Gastroesophageal sphincter (tissue), 4 donors: ENCODE measurements around the gene MRPL42. TPM values are rescaled to one million over a fixed set of nuclear protein-coding genes. Genes with fewer than 3 reads are reported as not detected.

Source experiments
- ATAC-seq: fragments of 150-250 bp; one replicate; pipeline ENCODE4 v1.9.1; 2016; ENCODE audit warnings: mild to moderate bottlenecking, moderate library complexity
- H3K27ac ChIP-seq, 4 donors: fragments of 200-600 bp; sonication (generic) in 3 of 4; 1 replicate in 3 of 4; 2 replicates in 1 of 4; pipeline ENCODE4 v1.5.1; 2016 to 2019
- H3K27me3 ChIP-seq: fragments of 200-600 bp; sonication (generic); one replicate; pipeline ENCODE4 v1.5.1; 2019
- H3K36me3 ChIP-seq, 2 donors: fragments of 200-600 bp; sonication (generic); one replicate each; pipeline ENCODE4 v1.5.1; 2019; ENCODE audit warnings: control low read depth in 1 of 2
- H3K4me1 ChIP-seq, 3 donors: fragments of 200-600 bp; sonication (generic); 1 replicate in 2 of 3; 2 replicates in 1 of 3; pipeline ENCODE4 v1.5.1; 2016 to 2019; ENCODE audit warnings: control low read depth in 2 of 3
- H3K4me3 ChIP-seq, 2 donors: fragments of 200-600 bp; sonication (generic); one replicate each; pipeline ENCODE4 v1.5.1; 2019; ENCODE audit warnings: mild to moderate bottlenecking in 1 of 2, moderate library complexity in 1 of 2
- H3K9me3 ChIP-seq, 3 donors: fragments of 200-600 bp; sonication (generic); one replicate each; pipeline ENCODE4 v1.5.1; 2017 to 2019; ENCODE audit warnings: control low read depth in 2 of 3
- CTCF ChIP-seq, 4 experiments: fragments of 200-600 bp in 2 of 4; fragments of 450-650 bp in 2 of 4; sonication (generic) in 1 of 4; IDR thresholded peaks; one replicate each; pipeline ENCODE4 v1.5.1; 2017 to 2019; ENCODE audit warnings: antibody characterized with exemption in 4 of 4, mild to moderate bottlenecking in 2 of 4, moderate library complexity in 2 of 4
- EP300 ChIP-seq: sonication (generic); formaldehyde crosslinking; IDR thresholded peaks from one replicate; pipeline ENCODE4 v1.6.1; 2017; ENCODE audit warnings: antibody characterized with exemption, mild to moderate bottlenecking
- POLR2A ChIP-seq, 2 donors: fragments of 450-650 bp; IDR thresholded peaks; one replicate each; pipeline ENCODE4 v1.6.1; 2017; ENCODE audit warnings: antibody characterized with exemption in 2 of 2, mild to moderate bottlenecking in 2 of 2, moderate library complexity in 1 of 2
- POLR2AphosphoS5 ChIP-seq: sonication (generic); formaldehyde crosslinking; IDR thresholded peaks from one replicate; pipeline ENCODE4 v1.6.1; 2017; ENCODE audit warnings: antibody characterized with exemption
- WGBS, 2 donors: methylation state at CpG; one replicate each; pipeline ENCODE4 v1.1.5; 2018; ENCODE audit warnings: low coverage in 1 of 2; 5-methylcytosine and 5-hydroxymethylcytosine counted together
- total RNA-seq, 4 donors: library from RNA; depleted of rRNA; stranded (reverse); fragments of >200 nt; gene quantifications; one replicate each; pipeline ENCODE4 v1.1.0, GENCODE V29; 2016

Gene MRPL42
- total RNA-seq, 4 donors from 2014 or later: 40.3 to 52.9 (median 46.2) TPM

- Histone ChIP-seq H3K27me3 (peaks cover 6% of the 10 kb centered on the region), H3K4me1 (no peaks in the 10 kb centered on the region), H3K4me3 (no peak overlapping the region), H3K27ac (no peak overlapping the region), H3K36me3 (no peaks in the 10 kb centered on the region), H3K9me3 (no peaks in the 10 kb centered on the region)
- 66 to 85% methylated on average over 4 to 5 of the region's 5 CpGs for WGBS, 2 donors
- TF ChIP-seq POLR2AphosphoS5 (no peak), POLR2A (IDR thresholded peaks at IDR 0.05) (no peak), EP300 (no peak), CTCF (IDR thresholded peaks at IDR 0.05) (no peak)
- no peak for ATAC-seq
Measured at GRCh38 chr12:93453633-93454032, 13.7 kb upstream of the MRPL42 start.

GRCh38 chr12:93456077-93456476 is 11.2 kb upstream of the MRPL42 start:
- no peak for TF ChIP-seq EP300
- Histone ChIP-seq H3K4me3 (no peak overlapping the region), H3K36me3 (no peaks in the 10 kb centered on the region), H3K9me3 (no peaks in the 10 kb centered on the region), H3K4me1 (no peaks in the 10 kb centered on the region), H3K27ac (no peak overlapping the region), H3K27me3 (peaks cover 6% of the 10 kb centered on the region)
- WGBS, 2 donors: 64 to 77% methylated on average over 2 of the region's 2 CpGs
- ATAC-seq: no peak

- TF ChIP-seq POLR2A (IDR thresholded peaks at IDR 0.05) (no peak), POLR2AphosphoS5 (no peak), EP300 (no peak), CTCF (IDR thresholded peaks at IDR 0.05) (no peak)
- Histone ChIP-seq H3K9me3 (no peaks in the 10 kb centered on the region), H3K27ac (no peak overlapping the region), H3K36me3 (no peaks in the 10 kb centered on the region), H3K4me1 (no peaks in the 10 kb centered on the region), H3K27me3 (peaks cover 5% of the 10 kb centered on the region), H3K4me3 (no peak overlapping the region)
- WGBS, 2 donors: 82 to 100% methylated on average over 3 to 5 of the region's 5 CpGs
- ATAC-seq: no peak
Measured at GRCh38 chr12:93459097-93459496, 8.2 kb upstream of the MRPL42 start.

GRCh38 chr12:93460003-93460402 is 7.3 kb upstream of the MRPL42 start:
- no peak for ATAC-seq
- WGBS, 2 donors: 0 to 57% methylated on average over 1 to 5 of the region's 6 CpGs
- TF ChIP-seq POLR2AphosphoS5: no peak
- TF ChIP-seq CTCF (IDR thresholded peaks at IDR 0.05): no peak
- TF ChIP-seq EP300: no peak
- no peak for TF ChIP-seq POLR2A (IDR thresholded peaks at IDR 0.05)

DNA sequence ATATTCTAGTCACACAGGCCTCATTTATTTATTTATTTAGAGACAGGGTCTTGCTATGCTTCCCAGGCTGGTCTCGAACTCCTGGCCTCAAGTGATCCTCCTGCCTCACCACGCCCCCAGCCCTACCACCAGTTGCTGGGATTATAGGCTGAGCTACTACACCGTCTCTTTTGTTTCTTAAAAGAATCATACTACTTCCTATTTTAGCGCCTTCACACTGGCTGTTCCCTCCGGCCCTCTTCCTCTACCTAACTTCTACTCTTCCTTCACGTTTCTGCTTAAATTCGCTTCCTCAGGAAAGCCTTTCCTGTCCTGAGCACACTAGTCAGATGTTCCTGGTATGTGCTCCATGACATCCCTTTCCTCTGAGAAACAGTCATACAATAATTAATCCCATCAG is 6.4 kb upstream of the MRPL42 start:
- ATAC-seq: no peak
- Histone ChIP-seq H3K27me3 (no peaks in the 10 kb centered on the region), H3K4me3 (no peak overlapping the region), H3K4me1 (no peaks in the 10 kb centered on the region), H3K36me3 (no peaks in the 10 kb centered on the region), H3K27ac (no peak overlapping the region), H3K9me3 (no peaks in the 10 kb centered on the region)
- 71 to 75% methylated on average over 7 of the region's 7 CpGs for WGBS, 2 donors
- TF ChIP-seq POLR2A (IDR thresholded peaks at IDR 0.05): no peak
- no peak for TF ChIP-seq CTCF (IDR thresholded peaks at IDR 0.05)
- TF ChIP-seq POLR2AphosphoS5: no peak

More at GRCh38 chr12:93460003-93460402, 7.3 kb upstream of the MRPL42 start:
- no peaks in the 10 kb centered on the region for H3K27me3 ChIP-seq
- no peaks in the 10 kb centered on the region for H3K9me3 ChIP-seq
- no peaks in the 10 kb centered on the region for H3K36me3 ChIP-seq
- no peaks in the 10 kb centered on the region for H3K4me1 ChIP-seq
- no peak overlapping the region for H3K4me3 ChIP-seq
- no peak overlapping the region for H3K27ac ChIP-seq
